Ishikawa (cell line): ENCODE results near the gene ITGB8.

Source experiments
- CEBPB ChIP-seq: IDR thresholded peaks from 2 replicates; pipeline ENCODE4 v1.6.1; 2012
- CREB1 ChIP-seq: IDR thresholded peaks from 2 replicates; pipeline ENCODE4 v1.6.1; 2012; ENCODE audit warnings: low read depth
- EGR1 ChIP-seq: IDR thresholded peaks from 2 replicates; pipeline ENCODE4 v1.6.1; 2012
- EP300 ChIP-seq: IDR thresholded peaks from 2 replicates; pipeline ENCODE4 v1.6.1; 2012; ENCODE audit warnings: borderline replicate concordance
- FOXM1 ChIP-seq: IDR thresholded peaks from 2 replicates; pipeline ENCODE4 v1.6.1; 2012; ENCODE audit warnings: low read depth, borderline replicate concordance
- MAX ChIP-seq: IDR thresholded peaks from 2 replicates; pipeline ENCODE4 v1.6.1; 2012
- NFIC ChIP-seq: IDR thresholded peaks from 2 replicates; pipeline ENCODE4 v1.6.1; 2012
- RAD21 ChIP-seq: IDR thresholded peaks from 2 replicates; pipeline ENCODE4 v1.6.1; 2012; ENCODE audit warnings: low read depth
- REST ChIP-seq: IDR thresholded peaks from 2 replicates; pipeline ENCODE4 v1.6.1; 2012; ENCODE audit warnings: low read depth, mild to moderate bottlenecking
- TAF1 ChIP-seq: IDR thresholded peaks from 2 replicates; pipeline ENCODE4 v1.6.1; 2012; ENCODE audit warnings: low read depth, mild to moderate bottlenecking
- TCF12 ChIP-seq: IDR thresholded peaks from 2 replicates; pipeline ENCODE4 v1.6.1; 2012; ENCODE audit warnings: low read depth
- TEAD4 ChIP-seq: IDR thresholded peaks from 2 replicates; pipeline ENCODE4 v1.6.1; 2012
- USF1 ChIP-seq: IDR thresholded peaks from 2 replicates; pipeline ENCODE4 v1.6.1; 2012
- YY1 ChIP-seq: IDR thresholded peaks from 2 replicates; pipeline ENCODE4 v1.6.1; 2012; ENCODE audit warnings: low read depth
- ZBTB7A ChIP-seq: IDR thresholded peaks from 2 replicates; pipeline ENCODE4 v1.6.1; 2012; ENCODE audit warnings: low read depth

The ITGB8 gene

GRCh38 chr7:20376796-20377195 is 46.1 kb downstream of the ITGB8 start:
- TF ChIP-seq NFIC (no peak), FOXM1 (no peak), USF1 (no peak), TAF1 (no peak), ZBTB7A (no peak), CEBPB (no peak), TEAD4 (no peak), YY1 (no peak), REST (no peak), MAX (no peak), EGR1 (no peak), TCF12 (no peak)

GRCh38 chr7:20381406-20382034 is 50.8 kb downstream of the ITGB8 start:
- TF ChIP-seq TEAD4 (no peak), USF1 (no peak), TAF1 (no peak), EP300 (no peak), RAD21 (no peak), CEBPB (no peak), REST (no peak), NFIC (no peak), YY1 (no peak), MAX (no peak), ZBTB7A (no peak), EGR1 (no peak), FOXM1 (no peak), TCF12 (no peak)

GRCh38 chr7:20383351-20383750 is 52.7 kb downstream of the ITGB8 start:
- TF ChIP-seq RAD21 (no peak), FOXM1 (no peak), USF1 (no peak), ZBTB7A (no peak), EP300 (no peak), TAF1 (no peak), YY1 (no peak), EGR1 (no peak), TCF12 (no peak), REST (no peak)

GRCh38 chr7:20385126-20385525 is 54.4 kb downstream of the ITGB8 start:
- TF ChIP-seq NFIC (no peak), YY1 (no peak), TAF1 (no peak), CREB1 (no peak), EGR1 (no peak), FOXM1 (no peak), MAX (no peak)
